ENCODE measurements around the gene GRAP2.

DNA sequence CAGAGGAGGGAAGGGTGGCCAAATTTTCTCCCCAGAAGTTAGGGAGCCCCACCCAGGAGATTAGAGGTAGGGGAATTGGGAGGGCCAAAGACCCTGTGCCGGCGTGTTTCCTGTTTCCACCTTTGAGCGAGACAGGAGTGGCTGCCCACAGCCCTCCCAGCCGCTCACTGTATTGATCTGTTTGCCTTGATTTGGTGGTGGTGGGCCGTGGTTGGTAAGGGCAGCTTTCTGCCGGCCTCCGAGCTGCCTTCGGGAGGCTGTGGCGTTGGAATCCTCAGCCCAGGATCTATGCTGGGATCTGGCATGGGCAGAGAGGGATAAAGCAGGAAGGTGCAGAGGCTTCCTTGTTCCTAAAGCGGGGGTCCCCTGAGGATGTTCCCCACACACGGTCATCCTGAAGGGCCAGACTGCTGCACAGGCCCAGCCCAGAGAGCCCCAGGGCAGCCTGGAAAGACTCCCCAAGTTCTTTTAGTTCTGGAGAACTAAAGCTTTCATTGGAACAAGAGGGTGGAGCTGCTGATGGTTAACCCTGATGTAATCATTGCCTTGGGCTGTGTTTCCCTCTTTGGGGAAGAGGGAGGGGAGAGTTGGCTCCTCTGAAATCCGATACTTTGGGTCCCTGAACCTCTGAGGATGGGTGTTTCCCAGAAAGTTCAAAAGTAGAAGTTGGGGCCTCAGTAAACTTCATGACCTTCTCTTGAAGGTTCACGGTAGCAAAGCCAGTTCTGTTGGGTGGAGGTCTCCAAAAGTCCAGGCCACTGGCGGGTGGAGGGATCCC is 101.1 kb downstream of the GRAP2 start:
- TF ChIP-seq SUZ12 (IDR thresholded peaks at IDR 0.05; ENCODE audit: extremely low read depth, insufficient read depth, insufficient read length) (no peak), YY1 (IDR thresholded peaks at IDR 0.05; ENCODE audit: insufficient read depth, insufficient read length) (no peak), ZNF274 (IDR thresholded peaks at IDR 0.05; ENCODE audit: low read depth, low read length) (no peak)
